ENCODE measurements around the gene GANC.

GANC gene

DNA sequence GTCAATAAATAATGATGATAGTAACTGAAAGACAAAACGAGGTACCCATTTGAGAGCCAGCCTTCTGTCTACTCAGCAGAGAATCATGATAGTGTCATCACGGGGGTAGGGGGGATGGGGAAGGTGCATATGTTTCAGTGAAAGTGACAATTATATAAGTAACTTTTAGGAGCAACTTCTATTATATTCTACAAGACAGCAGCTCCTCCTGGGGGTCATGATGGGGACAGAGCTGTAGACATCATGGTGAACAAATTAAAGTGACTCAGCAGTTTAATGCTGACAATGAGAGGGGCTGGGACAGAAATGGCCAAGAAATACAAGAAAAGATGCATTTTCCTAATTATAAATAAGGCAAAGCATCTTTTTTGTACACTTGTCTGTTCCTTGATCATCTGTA, 98.1 kb downstream of the GANC start:
- no peak for DNase-seq
- Histone ChIP-seq H3K27me3 (peaks cover 4% of the 10 kb centered on the region; the same call in 1 of the 2 replicates), H3K36me3 (no peaks in the 10 kb centered on the region), H3K9me3 (no peaks in the 10 kb centered on the region), H3K4me3 (ENCODE audit: low read depth, low read length) (no peak overlapping the region), H3K4me1 (no peaks in the 10 kb centered on the region)
- TF ChIP-seq, protein P1, sequence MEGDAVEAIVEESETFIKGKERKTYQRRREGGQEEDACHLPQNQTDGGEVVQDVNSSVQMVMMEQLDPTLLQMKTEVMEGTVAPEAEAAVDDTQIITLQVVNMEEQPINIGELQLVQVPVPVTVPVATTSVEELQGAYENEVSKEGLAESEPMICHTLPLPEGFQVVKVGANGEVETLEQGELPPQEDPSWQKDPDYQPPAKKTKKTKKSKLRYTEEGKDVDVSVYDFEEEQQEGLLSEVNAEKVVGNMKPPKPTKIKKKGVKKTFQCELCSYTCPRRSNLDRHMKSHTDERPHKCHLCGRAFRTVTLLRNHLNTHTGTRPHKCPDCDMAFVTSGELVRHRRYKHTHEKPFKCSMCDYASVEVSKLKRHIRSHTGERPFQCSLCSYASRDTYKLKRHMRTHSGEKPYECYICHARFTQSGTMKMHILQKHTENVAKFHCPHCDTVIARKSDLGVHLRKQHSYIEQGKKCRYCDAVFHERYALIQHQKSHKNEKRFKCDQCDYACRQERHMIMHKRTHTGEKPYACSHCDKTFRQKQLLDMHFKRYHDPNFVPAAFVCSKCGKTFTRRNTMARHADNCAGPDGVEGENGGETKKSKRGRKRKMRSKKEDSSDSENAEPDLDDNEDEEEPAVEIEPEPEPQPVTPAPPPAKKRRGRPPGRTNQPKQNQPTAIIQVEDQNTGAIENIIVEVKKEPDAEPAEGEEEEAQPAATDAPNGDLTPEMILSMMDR (IDR thresholded peaks at IDR 0.05; ENCODE audit: low read depth, low read length), result peak; percentile 28; the same call in 1 of the 2 replicates

DNA sequence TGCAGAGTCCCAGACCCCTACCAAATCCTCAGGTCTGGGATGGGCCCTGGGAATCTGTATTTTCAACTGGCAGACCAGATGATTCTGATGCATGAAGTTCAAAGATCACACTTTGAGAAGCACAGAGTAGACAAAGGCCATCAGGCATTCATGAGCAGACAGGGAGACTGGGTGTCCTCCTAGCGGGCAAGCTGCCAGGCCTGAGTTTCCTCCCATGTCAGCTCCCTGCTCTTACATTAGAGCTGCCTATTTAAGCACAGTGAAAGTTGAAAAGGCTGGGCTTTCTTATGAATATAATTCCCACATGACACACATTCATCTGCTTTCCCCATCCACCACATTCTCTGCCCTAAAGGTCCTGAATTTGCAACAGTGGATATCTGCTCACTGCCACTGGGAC, 100.3 kb downstream of the GANC start:
- no peak for DNase-seq
- H3K4me3 ChIP-seq (ENCODE audit: low read depth, low read length), result no peak overlapping the region
- H3K4me1 ChIP-seq, result no peaks in the 10 kb centered on the region
- H3K9me3 ChIP-seq, result no peaks in the 10 kb centered on the region
- H3K36me3 ChIP-seq, result no peaks in the 10 kb centered on the region
- TF ChIP-seq, protein P1 (IDR thresholded peaks at IDR 0.05; ENCODE audit: low read depth, low read length), result no peak
- H3K27me3 ChIP-seq, result no peaks in the 10 kb centered on the region

DNA sequence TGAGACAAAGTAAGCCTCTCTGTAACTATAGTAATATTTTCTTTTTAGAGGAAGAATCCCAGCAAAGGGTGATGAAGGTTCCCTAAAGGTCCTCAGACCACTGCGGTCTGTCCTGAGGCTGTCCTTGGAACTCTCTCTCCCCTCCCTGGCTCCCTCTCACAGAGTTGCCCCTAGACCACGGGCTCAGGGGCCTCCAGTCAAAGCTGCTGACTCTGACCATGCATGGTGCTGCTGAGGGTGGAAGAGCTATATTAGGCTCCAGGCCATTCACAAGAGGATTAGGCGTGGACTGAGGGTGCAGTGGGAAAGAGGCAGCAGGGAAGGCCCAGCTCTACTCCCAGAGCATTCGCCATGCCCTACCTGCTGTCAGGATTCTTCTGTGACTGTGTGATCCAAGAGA, 100.9 kb downstream of the GANC start:
- H3K27me3 ChIP-seq, result no peaks in the 10 kb centered on the region
- DNase-seq, result no peak
- TF ChIP-seq, protein P1 (IDR thresholded peaks at IDR 0.05; ENCODE audit: low read depth, low read length), result no peak
- H3K4me3 ChIP-seq (ENCODE audit: low read depth, low read length), result no peak overlapping the region
- H3K4me1 ChIP-seq, result no peaks in the 10 kb centered on the region
- H3K9me3 ChIP-seq, result no peaks in the 10 kb centered on the region
- H3K36me3 ChIP-seq, result no peaks in the 10 kb centered on the region

- no peaks in the 10 kb centered on the region for H3K36me3 ChIP-seq
- H3K9me3 ChIP-seq, result no peaks in the 10 kb centered on the region
- TF ChIP-seq, protein P1 (IDR thresholded peaks at IDR 0.05; ENCODE audit: low read depth, low read length), result no peak
- no peak for DNase-seq
- no peaks in the 10 kb centered on the region for H3K4me1 ChIP-seq
- H3K4me3 ChIP-seq (ENCODE audit: low read depth, low read length), result no peak overlapping the region
- H3K27me3 ChIP-seq, result no peaks in the 10 kb centered on the region
These were observed 101.8 kb downstream of the GANC start for GRCh38 chr15:42374810-42375209.

DNA sequence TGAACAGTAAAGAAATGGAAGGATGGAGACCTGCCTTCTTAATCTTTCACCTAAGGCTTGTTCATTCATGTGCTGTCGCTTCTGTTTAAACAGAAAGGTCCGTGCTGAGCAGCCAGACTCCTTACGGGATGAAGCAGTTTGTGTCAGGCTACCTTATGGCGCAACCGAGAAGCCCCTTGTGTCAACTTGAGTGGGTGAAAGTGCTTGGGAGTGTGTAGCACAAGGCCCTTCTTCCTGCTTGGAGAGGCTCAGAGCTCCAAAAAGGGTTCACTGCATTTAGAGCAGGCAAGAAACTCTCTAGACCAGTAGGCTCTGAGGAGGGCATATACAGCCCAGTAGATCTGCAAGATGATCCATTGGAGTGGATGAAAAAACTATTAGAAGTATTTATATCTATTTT, 102.3 kb downstream of the GANC start:
- no peaks in the 10 kb centered on the region for H3K9me3 ChIP-seq

GRCh38 chr15:42375941-42376340, 102.9 kb downstream of the GANC start:
- TF ChIP-seq, protein P1 (IDR thresholded peaks at IDR 0.05; ENCODE audit: low read depth, low read length), result no peak
- H3K4me3 ChIP-seq (ENCODE audit: low read depth, low read length), result no peak overlapping the region
- H3K4me1 ChIP-seq, result no peaks in the 10 kb centered on the region
- H3K36me3 ChIP-seq, result no peaks in the 10 kb centered on the region
- no peaks in the 10 kb centered on the region for H3K27me3 ChIP-seq
- H3K9me3 ChIP-seq, result no peaks in the 10 kb centered on the region
- DNase-seq, result no peak

More for the DNA sequence above, 102.3 kb downstream of the GANC start:
- Histone ChIP-seq H3K4me1 (no peaks in the 10 kb centered on the region), H3K27me3 (no peaks in the 10 kb centered on the region), H3K36me3 (no peaks in the 10 kb centered on the region), H3K4me3 (ENCODE audit: low read depth, low read length) (no peak overlapping the region)
- TF ChIP-seq, protein P1 (IDR thresholded peaks at IDR 0.05; ENCODE audit: low read depth, low read length), result no peak
- no peak for DNase-seq

Measured in BE2C (cell line).